CD14-positive monocyte (primary cell): ENCODE measurements around the gene CCDC106. TPM values are rescaled to one million over a fixed set of nuclear protein-coding genes. Genes with fewer than 3 reads are reported as not detected.

Experiments used
- DNase-seq, 3 donors: peaks; one replicate each; pipeline ENCODE4 v3.0.0-alpha.2; 2011 to 2022
- H2AFZ ChIP-seq: 2 replicates; pipeline ENCODE4 v1.6.0; 2012; ENCODE audit warnings: mild to moderate bottlenecking, low read depth, low read length, inconsistent platforms; ENCODE audit not compliant: insufficient read depth, poor library complexity, severe bottlenecking
- H3K27ac ChIP-seq, 2 donors: 1 replicate in 1 of 2; 2 replicates in 1 of 2; pipeline ENCODE4 v1.5.1; 2012 to 2013; ENCODE audit warnings: low read length in 2 of 2, control low read depth in 1 of 2, inconsistent platforms in 1 of 2, low read depth in 1 of 2, mild to moderate bottlenecking in 1 of 2
- H3K27me3 ChIP-seq, 2 donors: one replicate each; pipeline versions ENCODE4 v1.6.0 to v1.6.1; 2011 to 2013; ENCODE audit warnings: low read length in 2 of 2; ENCODE audit not compliant: control insufficient read depth in 2 of 2, insufficient read depth in 2 of 2
- H3K36me3 ChIP-seq, 2 donors: replicated peaks in 1 of 2; 1 replicate in 1 of 2; 2 replicates in 1 of 2; pipeline versions ENCODE4 v1.5.1 to v1.6.1; 2012 to 2013; ENCODE audit warnings: low read length in 2 of 2, control low read depth in 1 of 2, inconsistent platforms in 1 of 2, mild to moderate bottlenecking in 1 of 2; ENCODE audit not compliant: insufficient read depth in 2 of 2, control insufficient read depth in 1 of 2
- H3K4me1 ChIP-seq, 2 donors: 1 replicate in 1 of 2; 2 replicates in 1 of 2; pipeline versions ENCODE4 v1.5.1 to v1.6.1; 2012 to 2013; ENCODE audit warnings: low read length in 2 of 2, control low read depth in 1 of 2, inconsistent platforms in 1 of 2, mild to moderate bottlenecking in 1 of 2, moderate library complexity in 1 of 2; ENCODE audit not compliant: insufficient read depth in 2 of 2, control insufficient read depth in 1 of 2
- H3K4me2 ChIP-seq: replicated peaks from 2 replicates; pipeline ENCODE3; 2012; ENCODE audit warnings: low read length, moderate library complexity, mild to moderate bottlenecking; ENCODE audit not compliant: poor library complexity, severe bottlenecking; ENCODE audit errors: extremely low read depth
- H3K4me3 ChIP-seq, 3 experiments: fragments of 200-600 bp in 1 of 3; sonication (generic) in 1 of 3; replicated peaks in 1 of 3; 1 replicate in 2 of 3; 2 replicates in 1 of 3; pipeline ENCODE4 v1.5.1; 2011 to 2013; ENCODE audit warnings: low read length in 3 of 3, mild to moderate bottlenecking in 3 of 3, control low read depth in 2 of 3, low read depth in 2 of 3, inconsistent platforms in 1 of 3, moderate library complexity in 1 of 3
- H3K79me2 ChIP-seq: 2 replicates; pipeline ENCODE4 v1.6.0; 2012; ENCODE audit warnings: mild to moderate bottlenecking, control low read depth, inconsistent platforms, low read length, moderate library complexity; ENCODE audit not compliant: insufficient read depth
- H3K9ac ChIP-seq: 2 replicates; pipeline ENCODE4 v1.6.0; 2017; ENCODE audit warnings: low read length, mild to moderate bottlenecking; ENCODE audit not compliant: insufficient read depth, poor library complexity, severe bottlenecking
- H3K9me3 ChIP-seq, 2 donors: replicated peaks in 1 of 2; 1 replicate in 1 of 2; 2 replicates in 1 of 2; pipeline versions ENCODE4 v1.5.1 to v1.6.1; 2012 to 2013; ENCODE audit warnings: low read length in 2 of 2, control low read depth in 1 of 2; ENCODE audit not compliant: control insufficient read depth in 1 of 2, insufficient read depth in 1 of 2
- H4K20me1 ChIP-seq: 2 replicates; pipeline ENCODE4 v1.6.0; 2012; ENCODE audit warnings: mild to moderate bottlenecking, low read length, control low read depth, moderate library complexity; ENCODE audit not compliant: insufficient read depth
- H3K27ac Mint-ChIP-seq, 7 donors: one replicate each; pipeline ENCODE4 v1.8.0; 2020; ENCODE audit warnings: mild to moderate bottlenecking in 7 of 7, mixed read lengths in 7 of 7, moderate library complexity in 6 of 7, inconsistent platforms in 2 of 7
- H3K27me3 Mint-ChIP-seq, 3 donors: one replicate each; pipeline ENCODE4 v1.8.0; 2021 to 2022; ENCODE audit warnings: low read depth in 3 of 3, mild to moderate bottlenecking in 3 of 3, mixed read lengths in 3 of 3, moderate library complexity in 3 of 3, inconsistent platforms in 1 of 3
- H3K36me3 Mint-ChIP-seq, 2 donors: one replicate each; pipeline ENCODE4 v1.8.0; 2020; ENCODE audit warnings: mixed read lengths in 2 of 2, inconsistent platforms in 1 of 2, mild to moderate bottlenecking in 1 of 2
- H3K4me1 Mint-ChIP-seq: one replicate; pipeline ENCODE4 v1.8.0; 2020; ENCODE audit warnings: mild to moderate bottlenecking, mixed read lengths
- H3K4me3 Mint-ChIP-seq, 2 donors: one replicate each; pipeline ENCODE4 v1.8.0; 2020; ENCODE audit warnings: mild to moderate bottlenecking in 2 of 2, mixed read lengths in 2 of 2, moderate library complexity in 1 of 2
- H3K9me3 Mint-ChIP-seq, 7 donors: one replicate each; pipeline ENCODE4 v1.8.0; 2020 to 2022; ENCODE audit warnings: mixed read lengths in 7 of 7, mild to moderate bottlenecking in 6 of 7, moderate library complexity in 6 of 7, inconsistent platforms in 2 of 7
- WGBS: methylation state at CpG from one replicate; pipeline ENCODE4 v1.1.5; 2013; ENCODE audit warnings: missing lambda C conversion rate; ENCODE audit not compliant: insufficient coverage; 5-methylcytosine and 5-hydroxymethylcytosine counted together
- intact Hi-C, 2 donors: fragments of 100-400 bp; cut with micrococcal nuclease; formaldehyde crosslinking; loops; one replicate each; pipeline versions ENCODE4 v1.15.0 to v1.15.1; 2023
- polyA plus RNA-seq, 3 donors: library from polyadenylated mRNA; depleted of rRNA in 1 of 3; unstranded in 2 of 3; stranded (reverse) in 1 of 3; fragments of 300-500 nt in 2 of 3; fragments of >200 nt in 1 of 3; fragmentation: Illumina TruSeq in 2 of 3; gene quantifications; 1 replicate in 2 of 3; 2 replicates in 1 of 3; pipeline ENCODE4 v1.2.3, GENCODE V29; 2012 to 2021
- TF ChIP-seq, protein P1 (sequence below): fragments of 200-600 bp; IDR thresholded peaks from one replicate; pipeline ENCODE4 v1.8.0; 2022; ENCODE audit warnings: antibody characterized with exemption, mild to moderate bottlenecking

The CCDC106 gene
- polyA plus RNA-seq, 3 donors = 0.74 to 2.4 (median 1.2) TPM

DNA sequence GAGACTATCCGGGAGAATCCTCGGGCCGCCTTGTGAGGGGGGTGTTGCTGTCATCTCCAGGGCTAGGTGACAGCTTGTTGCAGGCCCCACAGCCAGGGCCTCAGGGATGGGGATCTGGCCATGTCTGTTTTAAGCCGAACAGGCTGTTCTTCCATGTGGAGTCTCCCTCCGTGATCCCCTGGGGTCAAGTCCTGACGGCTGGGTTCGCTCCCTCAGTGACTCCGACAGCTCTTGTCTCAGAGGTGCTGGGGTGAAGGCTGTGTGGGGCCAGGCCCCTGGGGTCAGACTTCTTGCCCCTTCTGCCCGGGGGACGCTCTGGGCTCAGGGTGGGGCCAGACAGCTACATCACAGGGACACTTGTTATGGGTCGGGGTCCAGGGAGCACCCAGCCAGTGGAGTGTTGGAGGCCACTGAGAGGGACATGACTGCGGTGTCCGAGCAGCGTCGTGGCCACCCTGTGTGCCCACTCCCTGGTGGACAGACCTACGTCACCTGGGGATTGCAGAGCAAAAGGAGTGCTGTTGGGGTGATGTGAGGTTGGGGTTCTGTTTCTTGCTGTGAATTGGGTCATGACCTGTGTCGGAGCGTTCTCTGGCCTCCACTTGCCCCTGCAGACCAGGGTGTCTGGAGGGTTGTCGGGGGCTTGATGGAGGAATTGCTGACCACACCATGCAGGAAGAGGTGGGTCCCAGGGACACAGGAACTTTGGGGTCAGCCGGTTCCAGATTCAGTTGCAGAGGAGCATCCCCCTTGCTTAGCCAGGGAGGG lies 48.5 kb downstream of the CCDC106 start:
- peaks cover 0 to 3% (median 0%) of the 10 kb centered on the region in 7 donors for H3K9me3 Mint-ChIP-seq
- no peak overlapping the region for H3K4me3 Mint-ChIP-seq
- Histone ChIP-seq H4K20me1 (peaks cover 44% of the 10 kb centered on the region), H2AFZ (no peak overlapping the region), H3K79me2 (no peaks in the 10 kb centered on the region), H3K9ac (no peak overlapping the region), H3K4me1 (no peaks in the 10 kb centered on the region), H3K27ac (peak overlapping the region in 1 of 2 donors; percentile 14), H3K9me3 (no peaks in the 10 kb centered on the region), H3K36me3 (peaks cover 73 to 90% of the 10 kb centered on the region in 2 donors), H3K4me2 (no peak overlapping the region), H3K27me3 (no peaks in the 10 kb centered on the region), H3K4me3 (no peak overlapping the region)
- H3K27me3 Mint-ChIP-seq = no peaks in the 10 kb centered on the region
- TF ChIP-seq, protein P1, sequence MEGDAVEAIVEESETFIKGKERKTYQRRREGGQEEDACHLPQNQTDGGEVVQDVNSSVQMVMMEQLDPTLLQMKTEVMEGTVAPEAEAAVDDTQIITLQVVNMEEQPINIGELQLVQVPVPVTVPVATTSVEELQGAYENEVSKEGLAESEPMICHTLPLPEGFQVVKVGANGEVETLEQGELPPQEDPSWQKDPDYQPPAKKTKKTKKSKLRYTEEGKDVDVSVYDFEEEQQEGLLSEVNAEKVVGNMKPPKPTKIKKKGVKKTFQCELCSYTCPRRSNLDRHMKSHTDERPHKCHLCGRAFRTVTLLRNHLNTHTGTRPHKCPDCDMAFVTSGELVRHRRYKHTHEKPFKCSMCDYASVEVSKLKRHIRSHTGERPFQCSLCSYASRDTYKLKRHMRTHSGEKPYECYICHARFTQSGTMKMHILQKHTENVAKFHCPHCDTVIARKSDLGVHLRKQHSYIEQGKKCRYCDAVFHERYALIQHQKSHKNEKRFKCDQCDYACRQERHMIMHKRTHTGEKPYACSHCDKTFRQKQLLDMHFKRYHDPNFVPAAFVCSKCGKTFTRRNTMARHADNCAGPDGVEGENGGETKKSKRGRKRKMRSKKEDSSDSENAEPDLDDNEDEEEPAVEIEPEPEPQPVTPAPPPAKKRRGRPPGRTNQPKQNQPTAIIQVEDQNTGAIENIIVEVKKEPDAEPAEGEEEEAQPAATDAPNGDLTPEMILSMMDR = no peak
- DNase-seq = no peak
- intact Hi-C loops = no loop called here
- 96% methylated on average over 20 of the region's 20 CpGs for WGBS
- H3K27ac Mint-ChIP-seq = peak overlapping the region in 3 of 7 donors; percentile 46 to 63 (median 54)
- no peaks in the 10 kb centered on the region for H3K4me1 Mint-ChIP-seq
- H3K36me3 Mint-ChIP-seq = peaks cover 67 to 90% of the 10 kb centered on the region in 2 donors

- Mint-ChIP-seq H3K27ac (peak overlapping the region in 3 of 7 donors; percentile 46 to 67 (median 54)), H3K9me3 (peaks cover 0 to 3% (median 0%) of the 10 kb centered on the region in 7 donors), H3K4me3 (no peak overlapping the region), H3K4me1 (no peaks in the 10 kb centered on the region), H3K27me3 (no peaks in the 10 kb centered on the region), H3K36me3 (peaks cover 69 to 89% of the 10 kb centered on the region in 2 donors)
- Histone ChIP-seq H3K79me2 (no peaks in the 10 kb centered on the region), H3K36me3 (peaks cover 68 to 84% of the 10 kb centered on the region in 2 donors), H4K20me1 (peaks cover 38% of the 10 kb centered on the region), H2AFZ (no peak overlapping the region), H3K9ac (no peak overlapping the region), H3K4me3 (no peak overlapping the region), H3K4me1 (no peaks in the 10 kb centered on the region), H3K9me3 (no peaks in the 10 kb centered on the region), H3K27me3 (no peaks in the 10 kb centered on the region), H3K4me2 (no peak overlapping the region), H3K27ac (peak overlapping the region in 1 of 2 donors; percentile 14)
- intact Hi-C loops = no loop called here
- 88% methylated on average over 6 of the region's 12 CpGs for WGBS
- DNase-seq = no peak
- TF ChIP-seq, protein P1 = no peak
Measured at GRCh38 chr19:55697069-55697440, 49.0 kb downstream of the CCDC106 start.
